ENCODE data around the gene OBSL1. TPM values are rescaled to one million over a fixed set of nuclear protein-coding genes. Genes with fewer than 3 reads are reported as not detected.

Gene OBSL1
- total RNA-seq, 2 donors from 2014 or later, result 119 to 185 TPM

DNA sequence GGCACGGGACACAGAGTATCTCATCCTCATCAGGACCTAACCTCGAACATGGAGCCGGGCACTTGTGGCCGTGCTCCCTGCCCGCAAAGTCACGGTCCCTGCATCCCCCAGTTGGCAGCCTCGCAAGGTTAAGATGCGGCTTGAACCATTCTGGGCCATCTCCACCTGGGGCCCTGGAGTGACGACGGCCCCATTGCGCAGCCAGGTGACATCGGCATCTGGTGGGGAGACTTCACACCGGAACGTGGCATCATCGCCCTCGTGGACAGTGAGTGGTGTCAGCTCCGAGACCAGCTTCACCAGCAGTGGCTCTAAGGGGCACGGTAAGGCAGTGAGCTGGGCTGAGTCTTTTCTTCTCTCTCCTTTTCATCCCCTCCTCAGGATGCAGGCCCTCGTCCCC, 14.9 kb downstream of the OBSL1 start:
- no peak for TF ChIP-seq POLR2A (IDR thresholded peaks at IDR 0.05)
- TF ChIP-seq, protein P1, sequence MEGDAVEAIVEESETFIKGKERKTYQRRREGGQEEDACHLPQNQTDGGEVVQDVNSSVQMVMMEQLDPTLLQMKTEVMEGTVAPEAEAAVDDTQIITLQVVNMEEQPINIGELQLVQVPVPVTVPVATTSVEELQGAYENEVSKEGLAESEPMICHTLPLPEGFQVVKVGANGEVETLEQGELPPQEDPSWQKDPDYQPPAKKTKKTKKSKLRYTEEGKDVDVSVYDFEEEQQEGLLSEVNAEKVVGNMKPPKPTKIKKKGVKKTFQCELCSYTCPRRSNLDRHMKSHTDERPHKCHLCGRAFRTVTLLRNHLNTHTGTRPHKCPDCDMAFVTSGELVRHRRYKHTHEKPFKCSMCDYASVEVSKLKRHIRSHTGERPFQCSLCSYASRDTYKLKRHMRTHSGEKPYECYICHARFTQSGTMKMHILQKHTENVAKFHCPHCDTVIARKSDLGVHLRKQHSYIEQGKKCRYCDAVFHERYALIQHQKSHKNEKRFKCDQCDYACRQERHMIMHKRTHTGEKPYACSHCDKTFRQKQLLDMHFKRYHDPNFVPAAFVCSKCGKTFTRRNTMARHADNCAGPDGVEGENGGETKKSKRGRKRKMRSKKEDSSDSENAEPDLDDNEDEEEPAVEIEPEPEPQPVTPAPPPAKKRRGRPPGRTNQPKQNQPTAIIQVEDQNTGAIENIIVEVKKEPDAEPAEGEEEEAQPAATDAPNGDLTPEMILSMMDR (IDR thresholded peaks at IDR 0.05), result no peak
- no peaks in the 10 kb centered on the region for H3K9me3 ChIP-seq
- H3K36me3 ChIP-seq (replicated peaks in 1 of 2; ENCODE audit: insufficient read depth in 1 of 2, low read depth in 2 of 2), result no peaks in the 10 kb centered on the region
- H3K27ac ChIP-seq, result no peak overlapping the region
- intact Hi-C loops (cut with DNase I), result no loop called here
- H3K4me1 ChIP-seq, result peaks cover 31% of the 10 kb centered on the region
- H3K27me3 ChIP-seq, result no peaks in the 10 kb centered on the region
- WGBS, 2 donors, result 83 to 92% methylated on average over 3 to 19 of the region's 19 CpGs
- H3K4me3 ChIP-seq, result no peak overlapping the region
- DNase-seq, result peak in 1 of 4 donors; percentile 8
- ATAC-seq, result no peak

DNA sequence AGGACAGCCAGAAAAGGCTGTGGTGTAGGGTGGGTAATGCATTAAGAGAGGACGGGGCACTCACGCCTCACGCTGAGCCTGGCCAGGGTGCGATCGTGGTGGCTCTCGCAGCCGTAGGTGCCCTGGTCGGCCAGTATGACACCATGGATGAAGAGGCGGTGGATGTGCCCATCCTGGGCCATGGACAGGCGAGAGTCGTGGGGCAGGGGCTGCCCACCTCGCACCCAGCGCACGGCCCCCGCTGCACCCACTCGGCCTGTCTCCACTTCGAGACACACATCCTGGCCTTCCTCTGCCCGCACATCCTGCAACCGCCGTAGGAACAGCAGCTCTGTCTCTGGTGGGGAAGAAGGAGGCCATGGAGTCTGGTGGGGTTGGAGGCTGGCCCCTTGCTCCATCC, 15.4 kb downstream of the OBSL1 start:
- TF ChIP-seq, protein P1 (IDR thresholded peaks at IDR 0.05), result no peak
- no peak for TF ChIP-seq POLR2A (IDR thresholded peaks at IDR 0.05)
- intact Hi-C loops (cut with DNase I), result no loop called here
- Histone ChIP-seq H3K9me3 (no peaks in the 10 kb centered on the region), H3K27ac (no peak overlapping the region), H3K36me3 (replicated peaks in 1 of 2; ENCODE audit: insufficient read depth in 1 of 2, low read depth in 2 of 2) (no peaks in the 10 kb centered on the region), H3K4me1 (peaks cover 32% of the 10 kb centered on the region), H3K27me3 (no peaks in the 10 kb centered on the region), H3K4me3 (no peak overlapping the region)
- DNase-seq (peak in 1 of 4 donors; percentile 8), ATAC-seq (no peak)
- 88 to 91% methylated on average over 6 to 19 of the region's 20 CpGs for WGBS, 2 donors

DNA sequence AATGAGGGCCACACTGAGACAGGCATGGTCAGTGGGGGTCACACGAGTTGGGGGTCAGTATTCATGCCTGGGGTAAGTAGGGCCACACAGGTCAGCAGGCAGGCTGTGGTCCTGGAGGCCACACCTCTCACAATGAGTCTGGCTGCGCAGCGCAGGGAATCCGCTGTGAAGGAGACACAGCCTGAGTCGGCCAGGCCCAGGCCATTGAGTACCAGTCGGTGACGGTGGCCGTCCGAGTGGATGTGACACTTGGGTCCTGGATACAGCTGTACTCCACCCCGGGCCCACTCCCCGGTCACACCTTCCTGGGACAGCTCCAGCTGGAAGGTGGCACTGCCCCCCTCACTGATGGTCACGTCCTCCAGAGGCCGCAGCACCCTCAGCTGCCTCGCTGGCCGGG, 17.0 kb downstream of the OBSL1 start:
- H3K27me3 ChIP-seq, result no peaks in the 10 kb centered on the region
- 91 to 93% methylated on average over 12 to 15 of the region's 15 CpGs for WGBS, 2 donors
- peaks cover 25% of the 10 kb centered on the region for H3K4me1 ChIP-seq
- no peaks in the 10 kb centered on the region for H3K9me3 ChIP-seq
- DNase-seq (no peak), ATAC-seq (no peak)
- H3K4me3 ChIP-seq, result no peak overlapping the region
- TF ChIP-seq POLR2A (IDR thresholded peaks at IDR 0.05), result no peak
- TF ChIP-seq, protein P1 (IDR thresholded peaks at IDR 0.05), result no peak
- no peaks in the 10 kb centered on the region for H3K36me3 ChIP-seq (replicated peaks in 1 of 2; ENCODE audit: insufficient read depth in 1 of 2, low read depth in 2 of 2)
- intact Hi-C loops (cut with DNase I), result no loop called here
- no peak overlapping the region for H3K27ac ChIP-seq

DNA sequence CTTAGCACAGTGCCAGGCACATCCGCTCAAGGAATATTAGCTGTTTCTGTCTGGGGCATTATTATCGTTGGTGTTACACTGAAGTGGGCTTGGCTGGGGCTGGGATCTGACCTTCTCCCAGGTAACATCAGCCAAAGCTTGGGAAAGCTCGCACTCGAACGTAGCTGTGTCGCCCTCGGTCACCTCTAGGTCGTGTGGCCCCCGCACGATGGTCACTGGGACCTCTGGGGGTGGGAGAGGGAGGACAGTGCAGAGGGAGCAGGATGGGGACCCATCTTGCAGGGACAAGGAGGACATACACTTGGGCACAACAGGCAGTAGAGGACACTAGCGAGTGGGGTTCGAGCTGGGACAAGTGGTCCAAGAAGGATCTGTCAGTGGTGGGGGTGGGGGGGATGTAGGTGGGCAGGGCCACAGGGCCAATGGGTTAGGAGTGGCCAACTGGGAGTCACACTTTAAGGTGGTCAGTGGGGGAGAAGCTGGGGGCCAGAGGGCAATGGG, 17.8 kb downstream of the OBSL1 start:
- no peak for ATAC-seq
- Histone ChIP-seq H3K27me3 (no peaks in the 10 kb centered on the region), H3K27ac (no peak overlapping the region), H3K4me3 (no peak overlapping the region), H3K9me3 (no peaks in the 10 kb centered on the region), H3K36me3 (replicated peaks in 1 of 2; ENCODE audit: insufficient read depth in 1 of 2, low read depth in 2 of 2) (no peaks in the 10 kb centered on the region), H3K4me1 (peaks cover 25% of the 10 kb centered on the region)
- intact Hi-C loops (cut with DNase I), result no loop called here
- DNase-seq, result no peak
- TF ChIP-seq, protein P1 (IDR thresholded peaks at IDR 0.05), result no peak
- TF ChIP-seq POLR2A (IDR thresholded peaks at IDR 0.05), result no peak
- WGBS, 2 donors, result 70 to 74% methylated on average over 12 of the region's 12 CpGs

DNA sequence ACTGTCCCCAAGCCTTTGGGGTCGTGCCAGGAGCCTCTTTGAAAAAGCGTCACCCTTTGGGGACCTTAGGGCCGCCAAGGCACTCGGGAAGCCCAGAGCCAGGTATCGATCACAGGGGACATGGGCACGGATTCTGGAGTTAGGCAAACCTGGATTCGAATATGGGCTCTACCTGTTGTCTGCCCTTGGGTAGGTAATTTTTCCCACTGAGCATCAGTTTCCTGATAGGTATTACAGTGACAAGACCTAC, 18.2 kb downstream of the OBSL1 start:
- TF ChIP-seq, protein P1 (IDR thresholded peaks at IDR 0.05), result no peak
- no peak for TF ChIP-seq POLR2A (IDR thresholded peaks at IDR 0.05)
- intact Hi-C loops (cut with DNase I), result no loop called here
- H3K27ac ChIP-seq, result no peak overlapping the region
- H3K36me3 ChIP-seq (replicated peaks in 1 of 2; ENCODE audit: insufficient read depth in 1 of 2, low read depth in 2 of 2), result no peaks in the 10 kb centered on the region
- peak overlapping the region in 1 of 2 donors; percentile 30 for H3K4me3 ChIP-seq
- H3K4me1 ChIP-seq, result peaks cover 20% of the 10 kb centered on the region
- ATAC-seq (no peak), DNase-seq (peak in 1 of 4 donors; percentile 37)
- no peaks in the 10 kb centered on the region for H3K27me3 ChIP-seq
- H3K9me3 ChIP-seq, result no peaks in the 10 kb centered on the region
- WGBS, 2 donors, result 12 to 40% methylated on average over 1 to 7 of the region's 7 CpGs
